HUES64 (cell line): ENCODE data around the gene ZC2HC1B.

ENCODE experiments used
- H3K27ac ChIP-seq: 2 replicates; pipeline ENCODE4 v1.7.0; 2013; ENCODE audit warnings: low read depth, low read length, inconsistent platforms
- H3K27me3 ChIP-seq: 2 replicates; pipeline ENCODE4 v1.6.1; 2013; ENCODE audit warnings: mild to moderate bottlenecking, low read length; ENCODE audit not compliant: insufficient read depth
- H3K36me3 ChIP-seq: 2 replicates; pipeline ENCODE4 v1.6.1; 2013; ENCODE audit warnings: mild to moderate bottlenecking, low read length; ENCODE audit not compliant: insufficient read depth
- H3K4me1 ChIP-seq: 2 replicates; pipeline ENCODE4 v1.6.1; 2013; ENCODE audit warnings: mild to moderate bottlenecking, low read length, moderate library complexity; ENCODE audit not compliant: insufficient read depth
- H3K4me3 ChIP-seq: 2 replicates; pipeline ENCODE4 v1.5.1; 2013; ENCODE audit warnings: mild to moderate bottlenecking, low read length, moderate library complexity
- H3K9ac ChIP-seq: 2 replicates; pipeline ENCODE4 v1.6.1; 2013; ENCODE audit warnings: mild to moderate bottlenecking, low read depth, low read length
- H3K9me3 ChIP-seq: 2 replicates; pipeline ENCODE4 v1.6.1; 2013; ENCODE audit warnings: low read depth, low read length; ENCODE audit not compliant: insufficient read depth
- WGBS: fragments of 150-250, 120-280 bp; methylation state at CpG from one replicate; pipeline ENCODE4 v1.1.7; 2013; ENCODE audit warnings: missing lambda C conversion rate; 5-methylcytosine and 5-hydroxymethylcytosine counted together

ZC2HC1B gene

DNA sequence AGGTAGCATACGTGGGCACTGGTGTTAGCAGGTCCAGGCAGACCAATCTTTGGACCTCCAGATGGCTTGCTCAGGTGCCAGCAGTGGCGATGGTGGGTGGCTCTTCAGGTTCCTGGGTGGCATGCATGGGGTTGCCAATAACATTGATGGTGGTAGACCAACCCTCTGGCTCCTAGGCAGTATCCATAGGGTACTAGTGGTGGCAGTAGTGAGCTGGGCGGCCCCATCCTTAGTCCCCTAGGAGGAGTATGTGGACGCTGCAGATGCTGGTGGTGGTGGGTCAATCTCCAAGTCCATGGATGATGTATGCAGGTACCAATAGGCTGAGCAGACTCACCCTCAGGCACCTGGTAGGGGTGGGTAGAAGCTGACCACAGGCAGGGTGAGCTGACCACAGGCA, 70.6 kb downstream of the ZC2HC1B start:
- Histone ChIP-seq H3K9me3 (peaks cover 15% of the 10 kb centered on the region), H3K27me3 (no peaks in the 10 kb centered on the region; the same call in 1 of the 2 replicates), H3K27ac (no peak overlapping the region), H3K9ac (no peak overlapping the region), H3K4me1 (peaks cover 27% of the 10 kb centered on the region), H3K4me3 (no peak overlapping the region), H3K36me3 (no peaks in the 10 kb centered on the region)
- WGBS: 95% methylated on average over 4 of the region's 4 CpGs

GRCh38 chr6:143936347-143936746, 72.1 kb downstream of the ZC2HC1B start:
- Histone ChIP-seq H3K36me3 (no peaks in the 10 kb centered on the region), H3K4me1 (peaks cover 27% of the 10 kb centered on the region), H3K27ac (no peak overlapping the region), H3K4me3 (no peak overlapping the region), H3K27me3 (no peaks in the 10 kb centered on the region; the same call in 1 of the 2 replicates), H3K9ac (no peak overlapping the region), H3K9me3 (peaks cover 6% of the 10 kb centered on the region; the same call in 1 of the 2 replicates)
- WGBS: 87% methylated on average over 3 of the region's 3 CpGs

- H3K9ac ChIP-seq: no peak overlapping the region
- 45% methylated on average over 5 of the region's 5 CpGs for WGBS
- H3K4me3 ChIP-seq: no peak overlapping the region
- no peaks in the 10 kb centered on the region; the same call in 1 of the 2 replicates for H3K27me3 ChIP-seq
- H3K27ac ChIP-seq: peak overlapping the region; percentile 58; the same call in 1 of the 2 replicates
- no peaks in the 10 kb centered on the region for H3K36me3 ChIP-seq
- no peaks in the 10 kb centered on the region for H3K9me3 ChIP-seq
- H3K4me1 ChIP-seq: peaks cover 27% of the 10 kb centered on the region
Observed at GRCh38 chr6:143936778-143937667, 72.7 kb downstream of the ZC2HC1B start.

- H3K27ac ChIP-seq: peak overlapping the region; percentile 58; the same call in 1 of the 2 replicates
- no peaks in the 10 kb centered on the region for H3K36me3 ChIP-seq
- WGBS: 97% methylated on average over 1 of the region's 1 CpG
Observed at GRCh38 chr6:143937668-143937970, 73.3 kb downstream of the ZC2HC1B start.

GRCh38 chr6:143939364-143939763, 75.1 kb downstream of the ZC2HC1B start:
- WGBS: 51% methylated on average over 4 of the region's 4 CpGs
- no peaks in the 10 kb centered on the region; the same call in 1 of the 2 replicates for H3K27me3 ChIP-seq
- H3K4me3 ChIP-seq: no peak overlapping the region
- no peak overlapping the region for H3K27ac ChIP-seq
- H3K9me3 ChIP-seq: no peaks in the 10 kb centered on the region
- H3K4me1 ChIP-seq: peaks cover 27% of the 10 kb centered on the region
- H3K36me3 ChIP-seq: no peaks in the 10 kb centered on the region
- H3K9ac ChIP-seq: no peak overlapping the region

More at GRCh38 chr6:143937668-143937970, 73.3 kb downstream of the ZC2HC1B start:
- Histone ChIP-seq H3K9ac (no peak overlapping the region), H3K4me3 (no peak overlapping the region), H3K9me3 (no peaks in the 10 kb centered on the region), H3K27me3 (no peaks in the 10 kb centered on the region; the same call in 1 of the 2 replicates), H3K4me1 (peaks cover 27% of the 10 kb centered on the region)

GRCh38 chr6:143940011-143940597, 75.8 kb downstream of the ZC2HC1B start:
- no peaks in the 10 kb centered on the region for H3K9me3 ChIP-seq
- peaks cover 4% of the 10 kb centered on the region; the same call in 1 of the 2 replicates for H3K27me3 ChIP-seq
- H3K9ac ChIP-seq: no peak overlapping the region
- H3K4me1 ChIP-seq: peaks cover 27% of the 10 kb centered on the region
- WGBS: 31% methylated on average over 1 of the region's 4 CpGs
- no peak overlapping the region for H3K27ac ChIP-seq
- H3K36me3 ChIP-seq: no peaks in the 10 kb centered on the region
- no peak overlapping the region for H3K4me3 ChIP-seq

DNA sequence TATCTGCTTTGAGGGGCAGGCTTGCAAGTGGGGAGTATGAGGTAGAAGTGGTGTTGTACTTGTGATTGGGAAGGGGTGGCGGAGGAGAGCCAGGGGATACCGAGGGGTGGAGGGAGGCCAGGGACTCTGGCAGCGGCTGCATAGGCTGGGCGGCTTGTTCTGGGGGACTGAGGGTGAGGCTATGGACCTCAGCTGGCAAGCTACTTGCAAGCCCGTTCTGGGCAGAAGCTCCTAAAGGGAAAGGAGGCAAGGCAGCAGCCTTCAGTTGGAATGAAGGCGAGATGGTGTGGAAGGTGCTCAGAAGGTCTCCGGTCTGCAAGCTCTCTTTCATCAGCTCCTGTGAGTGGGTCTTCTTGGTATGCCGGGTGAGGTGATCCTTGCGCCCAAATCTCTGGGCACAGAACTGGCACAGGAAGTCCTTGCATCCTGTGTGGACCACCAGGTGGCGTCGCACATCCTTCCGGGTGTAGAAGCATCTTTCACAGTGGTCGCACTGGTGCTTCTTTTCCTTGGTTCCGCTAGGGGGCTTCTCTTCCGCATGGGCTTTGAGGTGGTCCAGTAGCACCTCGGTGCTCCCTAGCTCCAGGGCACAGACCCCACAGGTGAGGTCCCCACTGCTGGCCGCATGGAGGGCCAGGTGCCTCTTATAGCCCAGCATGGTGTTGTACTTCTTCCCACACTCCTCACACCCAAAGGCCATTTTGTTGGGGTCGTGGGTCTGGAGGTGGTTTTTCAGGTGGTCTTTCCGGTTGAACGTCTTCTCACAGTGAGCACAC, 77.8 kb downstream of the ZC2HC1B start:
- Histone ChIP-seq H3K27me3 (peaks cover 5% of the 10 kb centered on the region; the same call in 1 of the 2 replicates), H3K36me3 (no peaks in the 10 kb centered on the region), H3K4me1 (peaks cover 18% of the 10 kb centered on the region), H3K9me3 (peaks cover 4% of the 10 kb centered on the region; the same call in 1 of the 2 replicates), H3K27ac (no peak overlapping the region), H3K9ac (no peak overlapping the region), H3K4me3 (no peak overlapping the region)
- WGBS: 54% methylated on average over 20 of the region's 20 CpGs

GRCh38 chr6:143948208-143948607, 83.9 kb downstream of the ZC2HC1B start:
- Histone ChIP-seq H3K4me1 (peaks cover 12% of the 10 kb centered on the region; the same call in 1 of the 2 replicates), H3K27ac (no peak overlapping the region; the same call in 1 of the 2 replicates), H3K9ac (no peak overlapping the region), H3K9me3 (peaks cover 11% of the 10 kb centered on the region; the same call in 1 of the 2 replicates), H3K27me3 (peaks cover 44% of the 10 kb centered on the region), H3K36me3 (no peaks in the 10 kb centered on the region), H3K4me3 (no peak overlapping the region)
- WGBS: 80% methylated on average over 7 of the region's 7 CpGs

GRCh38 chr6:143949535-143949934, 85.3 kb downstream of the ZC2HC1B start:
- no peaks in the 10 kb centered on the region for H3K36me3 ChIP-seq

GRCh38 chr6:143949962-143950361, 85.7 kb downstream of the ZC2HC1B start:
- Histone ChIP-seq H3K9me3 (peaks cover 11% of the 10 kb centered on the region; the same call in 1 of the 2 replicates), H3K9ac (no peak overlapping the region), H3K27me3 (peaks cover 59% of the 10 kb centered on the region), H3K4me1 (peaks cover 17% of the 10 kb centered on the region; the same call in 1 of the 2 replicates), H3K4me3 (no peak overlapping the region), H3K36me3 (no peaks in the 10 kb centered on the region), H3K27ac (no peak overlapping the region)
- 93% methylated on average over 8 of the region's 9 CpGs for WGBS

More at GRCh38 chr6:143949535-143949934, 85.3 kb downstream of the ZC2HC1B start:
- Histone ChIP-seq H3K27ac (no peak overlapping the region), H3K9ac (no peak overlapping the region), H3K4me1 (peaks cover 17% of the 10 kb centered on the region; the same call in 1 of the 2 replicates), H3K4me3 (no peak overlapping the region), H3K27me3 (peaks cover 57% of the 10 kb centered on the region), H3K9me3 (peaks cover 11% of the 10 kb centered on the region; the same call in 1 of the 2 replicates)
- 84% methylated on average over 1 of the region's 1 CpG for WGBS
